ENCODE results near the gene OR4B1. TPM values are rescaled to one million over a fixed set of nuclear protein-coding genes. Genes with fewer than 3 reads are reported as not detected.

OR4B1 gene
- total and polyA plus RNA-seq, 12 donors, result not detected

GRCh38 chr11:48170241-48171233 is 46.1 kb upstream of the OR4B1 start:
- TF ChIP-seq POLR2A (IDR thresholded peaks at IDR 0.05), result no peak
- no peak for TF ChIP-seq CTCF (IDR thresholded peaks at IDR 0.05)
- H3K9me3 ChIP-seq (replicated peaks in 1 of 3), result no peaks in the 10 kb centered on the region
- DNase-seq, result no peak
- H3K36me3 ChIP-seq (replicated peaks in 1 of 2), result peaks cover 0 to 3% of the 10 kb centered on the region in 2 donors
- intact Hi-C loops (cut with DNase I), result no loop called here
- H3K4me1 ChIP-seq (replicated peaks in 1 of 2), result peaks cover 0 to 4% of the 10 kb centered on the region in 2 donors
- 59 to 66% (median 60%) methylated on average over 6 to 10 of the region's 10 CpGs for WGBS, 4 donors
- H3K27ac ChIP-seq, result no peak overlapping the region
- no peak overlapping the region for H3K4me3 ChIP-seq
- H3K27me3 ChIP-seq, result no peaks in the 10 kb centered on the region

GRCh38 chr11:48172818-48173609 is 43.6 kb upstream of the OR4B1 start:
- peak overlapping the region in 1 of 4 donors; percentile 4 for H3K4me3 ChIP-seq
- DNase-seq, result peak; percentile 49 to 81 (median 73)

GRCh38 chr11:48177661-48178060 is 38.9 kb upstream of the OR4B1 start:
- intact Hi-C loops (cut with DNase I), result no loop called here
- H3K27me3 ChIP-seq, result no peaks in the 10 kb centered on the region
- WGBS, 4 donors, result 42 to 65% (median 54%) methylated on average over 4 of the region's 4 CpGs
- H3K27ac ChIP-seq, result no peak overlapping the region
- H3K36me3 ChIP-seq (replicated peaks in 1 of 2), result no peaks in the 10 kb centered on the region
- no peak overlapping the region for H3K4me3 ChIP-seq
- H3K9me3 ChIP-seq (replicated peaks in 1 of 3), result no peaks in the 10 kb centered on the region
- TF ChIP-seq CTCF (IDR thresholded peaks at IDR 0.05), result no peak
- TF ChIP-seq POLR2A (IDR thresholded peaks at IDR 0.05), result no peak
- DNase-seq, result no peak
- H3K4me1 ChIP-seq (replicated peaks in 1 of 2), result no peaks in the 10 kb centered on the region

More at GRCh38 chr11:48172818-48173609, 43.6 kb upstream of the OR4B1 start:
- Histone ChIP-seq H3K27ac (no peak overlapping the region), H3K4me1 (replicated peaks in 1 of 2) (peaks cover 0 to 4% of the 10 kb centered on the region in 2 donors), H3K27me3 (no peaks in the 10 kb centered on the region), H3K9me3 (replicated peaks in 1 of 3) (no peaks in the 10 kb centered on the region), H3K36me3 (replicated peaks in 1 of 2) (no peaks in the 10 kb centered on the region)
- WGBS, 4 donors, result 23 to 40% (median 38%) methylated on average over 9 to 14 of the region's 14 CpGs
- intact Hi-C loops (cut with DNase I), result no loop called here
- TF ChIP-seq CTCF (IDR thresholded peaks at IDR 0.05), result peak; percentile 66 to 88 (median 80)
- no peak for TF ChIP-seq POLR2A (IDR thresholded peaks at IDR 0.05)

- WGBS, 4 donors, result 66 to 79% (median 76%) methylated on average over 6 of the region's 6 CpGs
These were observed 36.0 kb upstream of the OR4B1 start for GRCh38 chr11:48180627-48181026.

More at GRCh38 chr11:48180627-48181026, 36.0 kb upstream of the OR4B1 start:
- H3K4me1 ChIP-seq (replicated peaks in 1 of 2), result no peaks in the 10 kb centered on the region
- no peaks in the 10 kb centered on the region for H3K27me3 ChIP-seq
- no peak for DNase-seq
- no peak overlapping the region for H3K4me3 ChIP-seq
- no peak overlapping the region for H3K27ac ChIP-seq
- TF ChIP-seq CTCF (IDR thresholded peaks at IDR 0.05) (no peak), POLR2A (IDR thresholded peaks at IDR 0.05) (no peak)
- intact Hi-C loops (cut with DNase I), result no loop called here
- H3K9me3 ChIP-seq (replicated peaks in 1 of 3), result no peaks in the 10 kb centered on the region
- no peaks in the 10 kb centered on the region for H3K36me3 ChIP-seq (replicated peaks in 1 of 2)

Data from adrenal gland (tissue), 12 donors.